AG09309 (cell line): ENCODE data around the gene POLR3A.

Experiments
- DNase-seq: peaks from one replicate; pipeline ENCODE4 v3.0.0-alpha.2; 2010; ENCODE audit warnings: low read depth
- H3K4me3 ChIP-seq: 2 replicates; pipeline ENCODE4 v1.5.1; 2011; ENCODE audit warnings: mild to moderate bottlenecking, low read depth, low read length, moderate library complexity; ENCODE audit not compliant: control insufficient read depth
- TF ChIP-seq, protein P1 (sequence below): IDR thresholded peaks from 2 replicates; pipeline ENCODE4 v1.5.1; 2011; ENCODE audit warnings: mild to moderate bottlenecking, low read depth, low read length, inconsistent platforms; ENCODE audit not compliant: insufficient read depth, control insufficient read depth; ENCODE audit errors: missing control alignments

Gene POLR3A

DNA sequence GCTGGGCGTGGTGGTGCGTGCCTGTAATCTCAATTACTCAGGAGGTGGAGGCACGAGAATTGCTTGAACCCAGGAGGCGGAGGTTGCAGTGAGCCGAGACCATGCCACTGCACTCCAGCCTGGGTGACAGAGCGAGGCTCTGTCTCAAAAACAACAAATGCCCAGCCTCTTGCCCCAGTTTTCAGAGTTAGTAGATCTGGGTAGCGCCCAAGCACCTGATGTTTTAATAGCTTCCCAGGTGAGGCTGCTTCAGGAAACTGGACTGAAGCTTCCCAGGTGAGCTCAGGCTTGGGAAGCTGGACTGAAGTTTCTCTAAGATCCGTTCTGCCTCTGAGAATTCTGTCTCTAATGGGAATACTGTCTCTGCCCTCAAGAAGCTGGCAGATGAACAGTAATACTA lies 16.5 kb upstream of the POLR3A start:
- TF ChIP-seq, protein P1, sequence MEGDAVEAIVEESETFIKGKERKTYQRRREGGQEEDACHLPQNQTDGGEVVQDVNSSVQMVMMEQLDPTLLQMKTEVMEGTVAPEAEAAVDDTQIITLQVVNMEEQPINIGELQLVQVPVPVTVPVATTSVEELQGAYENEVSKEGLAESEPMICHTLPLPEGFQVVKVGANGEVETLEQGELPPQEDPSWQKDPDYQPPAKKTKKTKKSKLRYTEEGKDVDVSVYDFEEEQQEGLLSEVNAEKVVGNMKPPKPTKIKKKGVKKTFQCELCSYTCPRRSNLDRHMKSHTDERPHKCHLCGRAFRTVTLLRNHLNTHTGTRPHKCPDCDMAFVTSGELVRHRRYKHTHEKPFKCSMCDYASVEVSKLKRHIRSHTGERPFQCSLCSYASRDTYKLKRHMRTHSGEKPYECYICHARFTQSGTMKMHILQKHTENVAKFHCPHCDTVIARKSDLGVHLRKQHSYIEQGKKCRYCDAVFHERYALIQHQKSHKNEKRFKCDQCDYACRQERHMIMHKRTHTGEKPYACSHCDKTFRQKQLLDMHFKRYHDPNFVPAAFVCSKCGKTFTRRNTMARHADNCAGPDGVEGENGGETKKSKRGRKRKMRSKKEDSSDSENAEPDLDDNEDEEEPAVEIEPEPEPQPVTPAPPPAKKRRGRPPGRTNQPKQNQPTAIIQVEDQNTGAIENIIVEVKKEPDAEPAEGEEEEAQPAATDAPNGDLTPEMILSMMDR = no peak
- no peak overlapping the region for H3K4me3 ChIP-seq
- no peak for DNase-seq

DNA sequence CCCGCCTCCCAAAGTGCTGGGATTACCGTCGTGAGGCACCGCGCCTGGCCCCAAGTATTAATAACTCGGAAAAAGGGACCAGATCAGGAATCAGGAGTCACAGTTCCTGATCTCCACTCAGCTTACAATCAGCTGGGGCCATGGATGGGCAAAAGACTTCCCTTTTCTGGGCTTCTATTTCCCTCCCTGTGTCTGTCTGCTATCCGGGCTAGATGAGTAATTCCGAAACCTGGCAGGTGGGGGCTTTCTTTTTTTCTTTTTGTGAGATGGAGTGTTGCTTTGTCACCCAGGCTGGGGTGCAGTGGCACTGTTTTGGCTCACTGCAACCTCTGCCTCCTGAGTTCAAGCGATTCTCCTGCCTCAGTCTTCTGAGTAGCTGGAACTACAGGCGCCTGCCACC lies 15.9 kb upstream of the POLR3A start:
- no peak overlapping the region for H3K4me3 ChIP-seq
- no peak for DNase-seq
- TF ChIP-seq, protein P1 = no peak

- DNase-seq = no peak
- TF ChIP-seq, protein P1 = no peak
- no peak overlapping the region for H3K4me3 ChIP-seq
Measured at GRCh38 chr10:78044699-78045098, 15.4 kb upstream of the POLR3A start.

DNA sequence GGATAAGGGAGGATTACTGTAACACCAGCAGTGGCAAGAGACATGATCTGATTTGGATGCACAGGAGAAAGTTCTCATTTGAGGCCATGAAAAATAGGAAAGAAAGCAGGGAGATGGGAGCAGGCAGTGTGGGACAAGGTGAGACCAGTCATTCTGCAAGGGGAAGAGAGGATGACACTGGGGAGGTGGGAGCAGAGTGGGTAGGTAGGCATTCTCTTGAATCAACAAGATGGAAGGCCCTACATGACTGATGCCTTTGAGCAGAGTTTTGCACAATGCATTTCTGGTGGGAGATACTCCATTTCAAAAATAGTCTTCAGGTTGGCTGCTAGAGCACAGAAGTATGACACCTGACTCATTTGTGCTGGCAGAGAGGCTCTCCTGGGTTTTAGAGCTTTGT lies 14.9 kb upstream of the POLR3A start:
- no peak for DNase-seq

GRCh38 chr10:78042752-78043104 lies 13.4 kb upstream of the POLR3A start:
- TF ChIP-seq, protein P1 = no peak
- DNase-seq = no peak
- no peak overlapping the region for H3K4me3 ChIP-seq

More for the DNA sequence above, 14.9 kb upstream of the POLR3A start:
- TF ChIP-seq, protein P1 = no peak
- H3K4me3 ChIP-seq = no peak overlapping the region

GRCh38 chr10:78042058-78042751 lies 12.9 kb upstream of the POLR3A start:
- no peak overlapping the region for H3K4me3 ChIP-seq
- no peak for DNase-seq
- TF ChIP-seq, protein P1 = no peak
